GM19324 (cell line): Measurements from ENCODE around the gene ZSCAN21.

Experiments
- ATAC-seq: cut with Tn5 transposase; IDR thresholded peaks from one replicate; pipeline ENCODE4 v1.9.1; 2021; ENCODE audit warnings: mild to moderate bottlenecking, moderate library complexity; ENCODE audit not compliant: unreplicated experiment, low FRiP score

ZSCAN21 gene

DNA sequence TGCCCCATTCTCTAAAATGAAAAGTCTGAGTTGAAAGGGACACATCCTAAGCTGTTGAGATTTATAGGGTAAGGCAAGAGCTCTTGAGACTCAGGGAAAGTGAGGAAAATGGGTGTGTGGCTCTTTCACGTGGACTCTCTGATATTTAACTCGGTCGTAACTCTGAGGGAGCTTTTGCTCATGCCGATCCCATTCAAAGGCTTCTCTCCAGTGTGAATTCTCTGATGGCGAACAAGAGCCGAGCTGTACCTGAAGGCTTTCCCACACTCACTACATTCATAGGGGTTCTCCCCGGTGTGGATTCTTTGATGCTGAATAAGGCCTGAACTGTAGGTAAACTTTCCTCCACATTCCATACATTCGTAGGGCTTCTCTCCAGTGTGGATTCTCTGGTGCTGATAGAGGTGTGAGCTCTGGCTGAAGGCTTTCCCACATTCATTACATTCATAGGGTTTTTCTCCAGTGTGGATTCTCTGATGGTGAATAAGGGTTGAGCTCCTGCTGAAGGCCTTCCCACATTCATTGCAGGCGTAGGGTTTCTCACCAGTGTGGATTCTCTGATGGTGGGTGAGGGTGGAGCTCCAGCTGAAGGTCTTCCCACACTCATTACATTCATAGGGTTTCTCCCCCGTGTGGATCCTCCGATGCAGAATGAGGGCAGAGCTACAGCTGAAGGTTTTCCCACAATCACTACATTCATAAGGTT lies 21.6 kb downstream of the ZSCAN21 start:
- ATAC-seq: no peak

DNA sequence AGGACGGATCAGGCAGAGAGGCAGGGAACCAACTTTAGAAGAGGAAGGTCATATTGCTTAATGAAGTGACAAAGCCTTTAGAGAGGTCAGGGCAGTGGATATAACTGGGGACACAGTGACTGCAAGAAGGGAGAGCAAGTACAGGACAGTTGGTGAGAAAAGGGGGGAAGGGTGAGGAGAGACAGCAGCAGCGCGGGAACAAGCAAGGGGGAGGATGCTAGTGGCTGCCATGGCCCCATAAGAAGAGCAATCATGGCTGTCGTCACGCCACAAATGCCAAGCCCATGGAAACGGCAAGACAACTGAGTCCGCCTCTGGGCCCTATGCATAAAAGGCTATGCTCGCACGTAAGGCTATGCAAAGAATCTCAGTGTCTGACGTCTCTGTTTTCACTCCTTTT lies 22.9 kb downstream of the ZSCAN21 start:
- no peak for ATAC-seq

DNA sequence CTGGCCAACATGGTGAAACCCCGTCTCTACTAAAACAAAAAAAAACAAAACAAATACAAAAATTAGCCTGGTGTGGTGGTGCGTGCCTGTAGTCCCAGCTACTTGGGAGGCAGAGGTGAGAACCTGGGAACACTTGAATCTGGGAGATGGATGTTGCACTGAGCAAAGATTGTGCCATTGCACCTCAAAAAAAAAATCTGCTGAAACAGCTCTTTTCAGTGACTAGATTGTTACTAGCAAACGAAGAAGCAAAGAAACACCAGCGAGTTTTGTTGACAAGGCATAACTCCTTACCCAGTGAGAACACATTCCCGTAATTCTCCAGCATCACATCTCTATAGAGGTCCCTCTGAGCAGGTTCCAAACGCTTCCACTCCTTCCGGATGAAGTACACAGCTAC lies 25.3 kb downstream of the ZSCAN21 start:
- ATAC-seq: no peak

DNA sequence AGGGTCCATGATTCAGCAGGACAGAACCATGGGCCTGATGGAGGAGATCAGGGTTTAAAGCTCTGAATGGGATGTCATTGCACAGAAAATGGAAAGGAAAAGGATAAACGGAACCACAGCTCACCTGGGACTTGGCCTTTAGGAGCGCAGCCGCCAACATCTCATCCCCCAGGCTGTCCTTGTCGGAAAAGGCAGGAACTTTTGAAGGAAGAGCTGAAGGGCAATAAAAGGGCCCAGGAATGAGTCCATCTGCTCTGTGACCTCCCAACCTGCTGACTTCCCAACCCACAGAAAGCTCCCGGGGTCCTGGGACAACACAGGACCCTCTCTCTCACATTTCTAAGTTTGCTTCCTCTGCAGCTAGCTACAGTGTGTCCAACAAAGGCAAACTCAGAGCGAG lies 25.8 kb downstream of the ZSCAN21 start:
- ATAC-seq: no peak

DNA sequence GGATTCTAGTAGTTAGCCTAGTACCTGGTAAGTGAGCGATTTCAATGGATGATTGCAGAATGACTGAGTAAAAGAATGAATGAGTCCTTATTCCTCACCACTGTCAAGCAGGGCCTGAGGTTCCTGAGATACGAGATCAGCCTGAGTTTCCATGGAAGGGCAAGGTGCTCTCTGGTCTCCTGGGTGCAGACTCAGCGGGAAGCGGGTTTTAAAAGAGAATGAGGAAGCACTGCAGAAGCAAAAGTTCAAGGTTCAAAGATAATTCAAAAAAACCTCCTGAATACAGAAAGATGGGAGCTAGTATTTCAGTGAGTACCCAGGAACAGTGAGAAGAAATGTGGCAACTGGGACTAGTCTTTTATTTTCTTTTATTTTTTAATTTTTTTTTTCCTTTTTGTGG lies 27.6 kb downstream of the ZSCAN21 start:
- ATAC-seq: no peak

DNA sequence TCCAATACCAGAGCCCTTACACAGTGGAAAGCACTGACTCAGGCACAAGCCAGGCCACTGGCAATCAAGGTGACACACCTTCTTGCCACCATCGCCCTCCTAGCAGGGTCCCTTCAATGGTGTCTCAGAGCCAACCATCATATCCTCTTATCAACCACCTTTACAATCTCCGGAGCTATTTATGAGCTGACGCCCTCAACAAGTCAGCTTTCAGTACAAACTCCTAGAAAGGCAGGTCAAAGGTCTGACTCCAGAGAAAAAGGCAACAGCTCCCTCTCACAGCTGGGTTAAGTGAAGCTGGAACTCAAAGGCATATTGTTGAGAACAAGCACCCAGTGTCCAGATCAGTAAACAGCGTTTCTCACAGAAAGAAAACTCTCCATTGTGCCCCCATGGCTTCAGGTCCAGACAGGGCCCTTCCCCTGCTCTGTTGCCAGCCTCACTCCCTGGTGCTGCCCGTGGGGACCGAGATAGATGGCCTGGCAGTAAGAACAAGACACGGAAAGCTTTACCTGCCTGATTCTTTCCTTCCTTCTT lies 29.5 kb downstream of the ZSCAN21 start:
- no peak for ATAC-seq

DNA sequence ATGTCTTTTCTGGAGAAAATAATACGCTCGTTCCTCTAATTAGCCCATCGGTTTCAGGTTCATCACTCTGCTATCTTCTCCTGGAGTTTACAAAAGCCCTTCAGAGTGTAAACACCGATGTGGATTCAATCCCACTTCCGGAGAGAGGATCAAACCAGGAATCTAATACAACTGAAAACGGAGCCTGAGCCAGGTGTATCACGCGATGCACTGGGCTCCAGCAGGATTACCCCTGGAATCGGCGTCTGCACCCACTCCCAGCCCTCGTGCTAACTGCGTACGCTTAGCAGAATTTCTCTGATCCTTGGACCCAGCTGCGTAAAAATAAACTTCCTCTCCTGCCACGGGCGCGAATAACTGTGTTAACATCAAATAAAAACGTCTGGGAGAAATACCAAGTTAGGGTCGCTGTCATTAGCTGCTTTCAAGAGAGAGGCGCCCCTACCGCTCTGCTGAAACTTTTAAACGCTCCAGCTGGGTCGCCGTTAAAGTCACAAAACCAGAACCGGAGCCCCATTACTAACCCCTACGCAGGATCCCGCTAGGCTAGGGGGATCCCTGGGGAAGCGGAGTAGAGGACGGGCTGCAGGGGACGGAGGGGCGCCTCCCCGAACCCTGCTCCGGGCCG lies 31.4 kb downstream of the ZSCAN21 start:
- ATAC-seq: no peak

DNA sequence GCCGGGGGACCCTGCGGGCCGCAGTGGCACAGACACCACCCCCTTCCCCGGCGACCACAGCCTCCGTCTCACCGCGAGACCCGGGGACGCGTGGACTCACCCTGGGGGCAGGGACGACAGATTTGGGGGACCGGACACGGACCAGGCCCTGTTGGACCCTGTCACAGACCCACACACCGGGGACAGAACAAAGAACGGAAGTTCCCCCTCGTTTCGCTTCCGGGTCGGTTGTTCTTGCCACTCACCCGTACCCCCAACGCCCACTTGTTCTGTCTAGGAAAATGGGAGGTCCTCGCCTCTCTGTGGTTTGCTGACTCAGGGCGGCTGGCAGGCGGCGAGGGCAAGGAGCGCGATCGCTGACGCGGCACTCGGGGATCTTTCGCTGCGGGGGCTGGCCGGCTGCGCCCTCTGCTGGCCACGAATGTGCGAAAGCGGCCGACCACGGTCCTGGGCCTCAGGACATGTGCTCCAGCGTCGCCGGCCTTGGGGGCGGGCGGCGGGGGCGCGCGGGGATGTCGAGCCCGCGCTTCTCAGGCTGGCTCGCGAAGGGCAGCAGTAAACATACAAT lies 32.0 kb downstream of the ZSCAN21 start, which contains the start of gene ZNF3:
Gene ZNF3 (minus strand): TSS at position 189 of the 568 bp plus-strand sequence. CDS start 4,366 bp downstream, outside the sequence.
- ATAC-seq: peak; percentile 85

DNA sequence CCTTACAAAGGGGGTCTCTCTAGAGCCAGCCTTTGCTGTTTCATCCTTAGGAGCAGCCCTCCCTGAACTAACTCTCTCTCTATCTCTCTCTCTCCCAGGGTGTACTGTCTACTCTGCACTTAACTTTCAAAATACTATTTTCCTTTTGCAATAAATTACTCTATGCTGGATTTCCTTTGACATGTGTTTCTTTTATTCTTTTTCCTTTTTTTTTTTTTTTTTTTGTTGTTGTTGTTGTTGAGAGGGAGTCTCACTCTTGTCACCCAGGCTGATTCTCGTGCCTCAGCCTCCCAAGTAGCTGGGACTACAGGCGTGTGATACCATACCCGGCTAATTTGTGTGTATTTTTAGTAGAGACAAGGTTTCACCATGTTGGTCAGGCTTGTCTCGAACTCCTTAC lies 33.4 kb downstream of the ZSCAN21 start:
- no peak for ATAC-seq

DNA sequence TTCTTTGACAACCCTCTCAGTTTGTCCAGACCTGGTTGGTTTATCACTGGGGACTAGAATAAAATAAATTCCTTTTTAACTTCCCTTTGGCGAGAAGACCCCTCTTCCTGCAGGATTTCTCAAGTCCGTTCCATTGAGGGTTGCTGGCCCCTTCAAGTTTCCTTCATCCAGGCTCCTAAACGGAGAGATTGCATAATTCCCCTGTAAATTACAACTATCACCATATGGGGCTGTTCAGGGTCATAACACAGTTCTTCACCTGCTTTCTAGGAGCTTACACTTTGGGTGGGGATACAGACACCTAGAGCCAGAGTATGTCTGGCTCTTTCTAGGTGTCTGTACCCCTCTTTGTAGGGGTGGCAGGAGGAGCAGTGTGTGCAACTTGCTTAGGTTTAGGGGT lies 35.9 kb downstream of the ZSCAN21 start:
- no peak for ATAC-seq

DNA sequence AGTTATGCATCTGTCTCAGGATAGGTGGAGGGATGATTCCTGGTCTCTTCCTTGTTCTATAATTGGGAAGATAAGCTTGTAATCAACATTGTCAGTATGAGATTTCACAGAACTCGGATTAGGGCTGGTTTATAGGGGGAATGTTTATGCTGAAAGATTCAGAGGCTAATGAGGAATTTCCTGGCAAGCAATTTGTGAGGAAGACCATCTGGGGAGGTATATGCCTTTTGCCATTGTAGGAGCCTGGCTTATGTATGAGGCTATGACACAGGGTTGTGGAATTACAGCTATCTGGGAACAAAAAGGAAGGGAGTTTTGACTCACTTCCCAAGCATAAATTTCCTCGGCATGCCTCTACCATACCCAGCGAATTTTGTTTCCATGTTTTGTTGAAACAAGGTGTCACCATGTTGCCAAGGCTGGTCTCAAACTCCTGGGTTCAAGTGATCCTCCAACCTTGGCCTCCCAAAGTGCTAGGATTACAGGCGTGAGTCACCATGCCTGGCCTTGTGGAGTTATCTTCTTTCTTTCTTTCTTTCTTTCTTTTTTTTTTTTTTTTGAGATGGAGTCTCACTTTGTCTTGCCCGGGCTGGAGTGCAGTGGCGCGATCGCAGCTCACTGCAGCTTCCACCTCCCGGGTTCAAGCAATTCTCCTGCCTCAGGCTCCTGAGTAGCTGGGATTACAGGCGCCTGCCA lies 37.6 kb downstream of the ZSCAN21 start:
- ATAC-seq: no peak

DNA sequence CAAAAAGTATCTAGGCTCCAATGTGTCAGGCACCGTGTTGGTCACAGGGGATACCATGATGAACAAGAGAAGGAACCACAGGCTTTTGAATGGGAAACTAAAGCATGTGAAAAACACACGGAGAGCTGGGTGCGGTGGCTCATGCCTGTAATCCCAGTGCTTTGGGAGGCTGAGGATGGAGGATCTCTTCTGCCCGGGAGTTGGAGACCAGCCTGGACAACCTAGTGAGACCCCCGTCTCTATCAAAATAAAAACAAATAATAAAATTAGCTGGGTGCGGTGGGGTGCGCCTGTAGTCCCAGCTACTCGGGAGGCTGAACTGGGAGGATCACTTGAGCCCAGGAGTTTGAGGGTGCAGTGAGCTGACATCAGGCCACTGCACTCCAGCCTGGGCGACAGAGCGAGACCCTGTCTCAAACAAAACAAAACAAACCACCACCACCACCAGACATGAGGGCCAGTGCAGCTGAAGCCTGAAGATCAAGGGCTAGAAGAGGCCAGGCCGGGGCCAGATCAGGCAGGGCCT lies 38.6 kb downstream of the ZSCAN21 start:
- ATAC-seq: no peak

DNA sequence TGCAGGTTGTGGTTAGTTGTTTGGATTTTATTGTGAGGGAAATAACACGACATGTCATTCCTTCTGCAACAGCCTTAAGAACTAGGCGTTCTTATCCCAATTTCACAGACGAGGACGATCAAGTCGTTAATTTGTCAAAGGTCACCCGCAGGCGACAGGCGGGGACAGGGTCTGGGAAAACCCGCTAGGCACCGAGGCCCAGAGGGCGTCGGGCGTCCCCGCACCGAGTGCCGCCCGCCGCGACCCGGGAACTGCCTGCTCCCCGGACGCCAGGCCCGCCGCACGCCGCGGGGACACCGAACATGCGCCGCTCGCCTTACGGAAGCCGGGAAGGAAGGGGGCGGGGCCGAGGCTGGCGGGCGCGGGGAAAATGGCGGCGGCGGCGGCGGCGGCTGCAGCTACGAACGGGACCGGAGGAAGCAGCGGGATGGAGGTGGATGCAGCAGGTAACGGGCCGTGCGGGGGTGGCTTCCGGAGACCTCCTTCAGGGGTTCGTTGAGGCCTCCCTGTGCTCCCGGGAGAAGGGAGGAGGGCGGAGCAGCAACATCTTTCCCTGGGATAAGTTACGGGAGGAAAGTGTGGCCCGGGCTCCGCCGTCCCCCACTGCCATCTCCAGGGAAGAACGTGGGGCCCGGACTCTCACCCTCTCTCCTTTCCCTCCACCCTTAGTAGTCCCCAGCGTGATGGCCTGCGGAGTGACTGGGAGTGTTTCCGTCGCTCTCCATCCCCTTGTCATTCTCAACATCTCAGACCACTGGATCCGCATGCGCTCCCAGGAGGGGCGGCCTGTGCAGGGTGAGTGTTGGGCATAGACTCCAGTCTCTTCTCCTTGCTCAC lies 39.3 kb downstream of the ZSCAN21 start, which contains the start of gene COPS6:
Gene COPS6 (plus strand): TSS at position 349 of the 837 bp plus-strand sequence. CDS start 22 bp downstream, at position 371.
- ATAC-seq: peak; percentile 61

DNA sequence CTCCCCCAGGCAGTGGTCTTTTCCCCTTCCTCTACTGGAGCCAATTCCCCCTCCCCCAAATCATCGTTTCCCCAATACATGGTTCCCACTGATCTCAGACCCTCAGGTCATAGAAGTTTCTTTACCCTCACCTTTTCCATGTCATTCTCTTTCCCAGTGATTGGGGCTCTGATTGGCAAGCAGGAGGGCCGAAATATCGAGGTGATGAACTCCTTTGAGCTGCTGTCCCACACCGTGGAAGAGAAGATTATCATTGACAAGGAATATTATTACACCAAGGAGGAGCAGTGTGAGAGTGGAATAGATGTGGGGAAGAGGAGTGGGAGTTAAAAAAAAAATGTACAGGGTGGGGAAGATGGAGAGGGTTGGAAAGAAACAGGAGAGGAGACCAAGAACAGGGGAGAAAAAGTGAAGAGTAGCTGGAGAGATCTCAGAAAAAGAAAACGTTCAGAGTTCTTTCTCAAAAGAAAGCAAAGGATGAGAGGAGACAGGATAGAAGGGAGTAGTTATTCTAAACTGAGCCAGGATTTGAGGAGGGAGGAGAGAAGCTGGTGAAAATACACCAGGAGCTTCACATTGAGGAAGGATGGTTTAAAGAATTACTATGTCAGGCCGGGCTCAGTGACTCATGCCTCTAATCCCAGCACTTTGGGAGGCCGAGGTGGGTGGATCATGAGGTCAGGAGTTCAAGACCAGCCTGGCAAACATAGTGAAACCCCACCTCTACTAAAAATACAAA lies 40.1 kb downstream of the ZSCAN21 start:
- ATAC-seq: no peak

DNA sequence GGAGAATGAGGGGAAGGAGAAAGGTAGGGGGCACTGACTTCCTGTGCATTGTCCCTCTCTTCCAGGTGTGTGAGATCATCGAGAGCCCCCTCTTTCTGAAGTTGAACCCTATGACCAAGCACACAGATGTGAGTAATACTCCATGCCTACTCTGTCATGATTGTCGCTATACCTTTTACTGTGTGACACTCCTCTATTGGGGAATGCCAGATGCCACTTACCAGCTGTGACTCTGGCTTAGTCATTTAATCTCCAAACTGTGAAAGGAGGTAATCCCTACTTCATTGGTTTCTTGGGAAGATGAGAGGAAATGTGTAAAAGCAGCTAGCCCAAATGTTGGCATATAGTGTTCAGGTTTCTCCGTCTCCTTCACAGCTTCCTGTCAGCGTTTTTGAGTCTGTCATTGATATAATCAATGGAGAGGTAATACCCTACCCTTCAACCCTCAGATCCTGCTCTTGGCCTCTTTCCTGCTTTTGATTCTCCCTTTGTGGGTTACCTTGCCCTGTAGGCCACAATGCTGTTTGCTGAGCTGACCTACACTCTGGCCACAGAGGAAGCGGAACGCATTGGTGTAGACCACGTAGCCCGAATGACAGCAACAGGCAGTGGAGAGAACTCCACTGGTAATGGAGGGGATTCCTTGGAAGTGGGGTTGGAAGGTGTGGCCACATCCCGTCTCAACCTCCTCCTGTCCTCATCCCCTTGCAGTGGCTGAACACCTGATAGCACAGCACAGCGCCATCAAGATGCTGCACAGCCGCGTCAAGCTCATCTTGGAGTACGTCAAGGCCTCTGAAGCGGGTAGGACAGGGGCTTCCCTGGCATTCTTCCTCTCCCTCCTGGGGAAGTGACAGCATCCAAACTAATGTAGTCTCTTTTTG lies 41.2 kb downstream of the ZSCAN21 start:
- no peak for ATAC-seq

DNA sequence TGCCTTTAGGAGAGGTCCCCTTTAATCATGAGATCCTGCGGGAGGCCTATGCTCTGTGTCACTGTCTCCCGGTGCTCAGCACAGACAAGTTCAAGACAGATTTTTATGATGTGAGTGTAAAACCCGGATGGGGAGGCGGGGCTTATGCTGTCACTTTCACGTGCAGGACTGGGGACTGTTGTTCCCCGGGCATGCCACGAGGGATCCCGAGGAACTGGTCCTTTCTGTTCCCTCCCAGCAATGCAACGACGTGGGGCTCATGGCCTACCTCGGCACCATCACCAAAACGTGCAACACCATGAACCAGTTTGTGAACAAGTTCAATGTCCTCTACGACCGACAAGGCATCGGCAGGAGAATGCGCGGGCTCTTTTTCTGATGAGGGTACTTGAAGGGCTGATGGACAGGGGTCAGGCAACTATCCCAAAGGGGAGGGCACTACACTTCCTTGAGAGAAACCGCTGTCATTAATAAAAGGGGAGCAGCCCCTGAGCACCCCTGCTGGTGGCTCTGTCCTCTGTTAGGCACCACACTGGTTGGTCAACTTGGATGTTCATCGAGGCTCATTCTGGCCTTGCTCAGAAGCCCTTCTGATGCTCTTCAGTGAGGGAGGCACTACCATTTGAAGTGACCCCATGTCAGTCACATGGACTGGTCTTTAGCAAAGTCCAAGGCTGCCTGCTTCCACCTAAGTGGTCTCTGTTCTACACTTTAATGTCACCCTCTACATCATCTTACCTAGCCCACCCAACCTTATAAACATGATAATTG lies 42.0 kb downstream of the ZSCAN21 start:
- ATAC-seq: no peak

DNA sequence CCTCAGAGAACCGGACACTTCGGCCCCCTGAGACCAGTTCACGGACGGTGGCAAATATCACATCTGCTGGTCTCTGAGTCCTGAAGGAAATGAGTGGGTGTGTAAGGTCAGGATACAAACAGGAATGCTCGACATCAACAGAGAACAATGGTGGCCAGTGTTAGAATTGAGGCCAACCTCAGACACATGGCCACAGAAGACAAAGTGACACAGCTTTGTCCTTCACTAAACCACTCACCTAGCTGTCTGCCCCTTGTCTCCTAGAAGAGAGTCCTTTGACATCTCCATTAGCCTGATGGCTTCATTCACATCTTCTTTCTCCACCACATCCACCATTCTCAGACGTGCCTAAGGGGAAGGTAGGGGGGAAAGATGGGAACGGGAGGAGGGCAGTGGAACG lies 43.5 kb downstream of the ZSCAN21 start:
- ATAC-seq: no peak
